SK-N-SH treated with all-trans-retinoic acid at 6 μM for 48 hours (cell line): ENCODE results near the gene NANP.
A peak's percentile ranks its signal among the peaks of the same experiment; 100 is the strongest.
"Not testable (repeated sequence)": the region's sequence is repeated elsewhere in the genome, so short reads cannot be mapped to it uniquely, and the experiment has no call there.

ENCODE experiments used
- ATAC-seq: fragments of 200-7000 bp; cut with Tn5 transposase; 3 replicates; pipeline ENCODE4 v1.9.1; 2020; ENCODE audit warnings: mild to moderate bottlenecking, moderate library complexity
- ARNTL ChIP-seq: fragments of 450-650 bp; formaldehyde crosslinking; IDR thresholded peaks from 2 replicates; pipeline ENCODE4 v1.5.0; 2020; ENCODE audit warnings: low read depth, mild to moderate bottlenecking, moderate library complexity, borderline replicate concordance
- BACH2 ChIP-seq: fragments of 250-450 bp; sonication (Bioruptor Pico); IDR thresholded peaks from 2 replicates; pipeline ENCODE4 v1.9.0; 2021; ENCODE audit warnings: mild to moderate bottlenecking, borderline replicate concordance
- CSDC2 ChIP-seq: fragments of 250-450 bp; sonication (Bioruptor Pico); IDR thresholded peaks from 2 replicates; pipeline ENCODE4 v1.5.0; 2020; ENCODE audit warnings: mild to moderate bottlenecking, moderate library complexity
- ESRRG ChIP-seq: fragments of 250-450 bp; sonication (Bioruptor Pico); IDR thresholded peaks from 2 replicates; pipeline ENCODE4 v1.6.1; 2021; ENCODE audit warnings: mild to moderate bottlenecking
- GLIS3 ChIP-seq: fragments of 250-450 bp; sonication (Bioruptor Pico); IDR thresholded peaks from 2 replicates; pipeline ENCODE4 v1.5.0; 2020; ENCODE audit warnings: mild to moderate bottlenecking, moderate library complexity
- ISL1 ChIP-seq: fragments of 250-450 bp; sonication (Bioruptor Pico); IDR thresholded peaks from 2 replicates; pipeline ENCODE4 v2.1.2; 2022; ENCODE audit warnings: mild to moderate bottlenecking, moderate library complexity
- PPARA ChIP-seq: fragments of 250-450 bp; sonication (Bioruptor Pico); IDR thresholded peaks from 2 replicates; pipeline ENCODE4 v1.5.0; 2020; ENCODE audit warnings: mild to moderate bottlenecking, borderline replicate concordance
- RARB ChIP-seq: fragments of 250-450 bp; sonication (Bioruptor Pico); IDR thresholded peaks from 2 replicates; pipeline ENCODE4 v1.8.0; 2021; ENCODE audit warnings: mild to moderate bottlenecking, moderate library complexity
- SNAI2 ChIP-seq: fragments of 250-450 bp; sonication (Bioruptor Pico); IDR thresholded peaks from 2 replicates; pipeline ENCODE4 v1.5.0; 2020; ENCODE audit warnings: mild to moderate bottlenecking, moderate library complexity
- TCF4 ChIP-seq: fragments of 250-450 bp; sonication (Bioruptor Pico); IDR thresholded peaks from 2 replicates; pipeline ENCODE4 v1.8.0; 2021; ENCODE audit warnings: mild to moderate bottlenecking, moderate library complexity, borderline replicate concordance
- TOX ChIP-seq: fragments of 250-450 bp; sonication (Bioruptor Pico); IDR thresholded peaks from 2 replicates; pipeline ENCODE4 v1.8.0; 2021; ENCODE audit warnings: mild to moderate bottlenecking, moderate library complexity, borderline replicate concordance
- ZC3H10 ChIP-seq: fragments of 250-450 bp; sonication (Bioruptor Pico); IDR thresholded peaks from 2 replicates; pipeline ENCODE4 v1.5.1; 2021; ENCODE audit warnings: mild to moderate bottlenecking, moderate library complexity
- ZFP3 ChIP-seq: fragments of 250-450 bp; sonication (Bioruptor Pico); IDR thresholded peaks from 2 replicates; pipeline ENCODE4 v1.5.0; 2020; ENCODE audit warnings: mild to moderate bottlenecking, moderate library complexity
- ZFP30 ChIP-seq: fragments of 450-650 bp; formaldehyde crosslinking; IDR thresholded peaks from 2 replicates; pipeline ENCODE4 v1.5.0; 2022; ENCODE audit warnings: mild to moderate bottlenecking, moderate library complexity
- ZNF565 ChIP-seq: fragments of 450-650 bp; formaldehyde crosslinking; conservative IDR thresholded peaks from 2 replicates; pipeline ENCODE4 v1.5.0; 2020; ENCODE audit warnings: low read depth, mild to moderate bottlenecking, moderate library complexity
- ZNF70 ChIP-seq: fragments of 450-650 bp; formaldehyde crosslinking; IDR thresholded peaks from 2 replicates; pipeline ENCODE4 v1.5.0; 2020; ENCODE audit warnings: mild to moderate bottlenecking, moderate library complexity
- ZNF8 ChIP-seq: fragments of 450-650 bp; formaldehyde crosslinking; IDR thresholded peaks from 2 replicates; pipeline ENCODE4 v1.5.0; 2020; ENCODE audit warnings: mild to moderate bottlenecking, moderate library complexity
- TF ChIP-seq, protein P1 (sequence below): fragments of 250-450 bp; sonication (Bioruptor Pico); IDR thresholded peaks from 2 replicates; pipeline ENCODE4 v1.5.1; 2020; ENCODE audit warnings: low read depth, mild to moderate bottlenecking, moderate library complexity
- TF ChIP-seq, protein P2 (sequence below): fragments of 250-450 bp; sonication (Bioruptor Pico); IDR thresholded peaks from 2 replicates; pipeline ENCODE4 v1.8.0; 2021; ENCODE audit warnings: low read depth, mild to moderate bottlenecking, moderate library complexity, borderline replicate concordance
- TF ChIP-seq, protein P3 (sequence below): fragments of 250-450 bp; sonication (Bioruptor Pico); IDR thresholded peaks from 2 replicates; pipeline ENCODE4 v1.5.0; 2020; ENCODE audit warnings: mild to moderate bottlenecking, moderate library complexity
- TF ChIP-seq, protein P4 (sequence below): fragments of 250-450 bp; sonication (Bioruptor Pico); IDR thresholded peaks from 2 replicates; pipeline ENCODE4 v1.5.1; 2021; ENCODE audit warnings: mild to moderate bottlenecking, moderate library complexity

The NANP gene

DNA sequence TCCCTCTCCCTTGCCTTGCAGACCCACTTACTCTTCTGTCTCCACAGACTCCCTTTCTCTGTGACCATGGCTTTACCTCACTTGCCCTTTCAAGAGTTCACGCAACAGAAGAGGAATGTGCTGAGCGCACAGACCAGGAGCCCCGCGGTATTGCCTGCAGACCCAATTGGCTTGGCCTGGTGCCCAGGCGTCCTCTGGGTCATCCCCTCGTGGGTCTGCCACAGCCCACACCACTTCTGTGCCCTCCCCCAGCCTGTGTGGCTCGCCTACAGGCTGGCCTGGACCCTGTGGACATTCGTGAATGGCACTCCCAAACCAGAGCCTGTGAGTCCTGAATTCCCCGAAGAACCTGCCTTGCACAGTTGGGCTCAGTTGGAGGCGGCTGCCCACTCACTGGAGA lies 23.2 kb downstream of the NANP start:
- peak; percentile 25; the same call in 2 of the 3 replicates for ATAC-seq
- TF ChIP-seq GLIS3 (no peak), BACH2 (CRISPR knock-in tag) (no peak)

DNA sequence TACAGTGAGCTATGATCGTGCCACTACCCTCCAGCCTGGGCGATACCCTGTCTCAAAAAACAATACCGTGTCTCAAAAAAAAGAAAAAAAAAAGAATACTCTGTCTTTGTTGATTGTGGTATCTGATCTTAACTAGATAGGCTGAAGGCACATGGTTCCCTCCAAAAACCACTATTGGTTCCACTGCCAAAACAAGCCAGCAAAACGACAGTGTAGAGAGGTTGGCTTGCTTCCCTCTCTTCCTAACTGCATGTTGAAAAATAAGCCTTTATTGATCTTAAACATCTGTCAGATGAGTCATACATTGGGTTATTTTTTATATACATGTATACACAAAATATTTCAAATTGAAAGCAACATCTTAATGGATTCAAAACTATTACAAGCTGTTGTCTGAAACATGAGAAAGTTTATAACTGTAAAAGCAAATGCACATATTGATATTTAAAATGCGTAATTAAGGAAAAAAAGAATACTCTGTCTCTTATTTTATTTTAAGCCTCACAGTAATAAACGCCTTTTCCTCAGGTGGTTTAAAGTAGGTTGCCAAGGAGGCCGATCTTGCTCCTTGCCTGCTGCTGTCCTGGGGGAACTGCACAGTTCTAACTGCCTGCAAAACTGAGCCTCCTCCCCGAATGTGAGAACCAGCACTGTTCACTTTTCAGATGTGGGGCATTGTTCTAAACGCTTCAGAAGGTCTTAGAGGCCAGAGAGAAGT lies 31.5 kb downstream of the NANP start:
- ATAC-seq = peak; percentile 71

DNA sequence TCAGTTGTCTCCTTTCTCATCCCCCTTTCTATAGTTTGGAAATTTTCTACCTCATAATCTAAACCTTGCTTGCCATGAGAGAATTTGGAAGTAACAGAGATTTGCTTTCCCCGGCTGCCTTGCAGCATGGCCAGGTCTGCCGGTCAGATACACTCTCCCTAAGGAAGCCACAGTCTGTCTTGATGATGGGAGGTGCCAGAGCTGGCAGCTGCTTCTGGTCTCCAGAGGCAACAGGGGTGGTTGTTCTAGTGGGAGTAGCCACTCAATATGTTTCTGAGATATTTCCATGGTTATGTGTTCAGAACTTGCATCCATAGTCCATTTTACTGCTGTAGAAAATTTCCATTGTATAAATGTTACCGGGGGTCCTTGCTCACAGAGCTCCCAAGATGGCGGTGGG lies 33.0 kb downstream of the NANP start:
- not testable (repeated sequence) for ATAC-seq

More for the DNA sequence above, 31.5 kb downstream of the NANP start:
- no peak for TF ChIP-seq BACH2 (CRISPR knock-in tag)
- TF ChIP-seq RARB (CRISPR knock-in tag) = no peak
- TF ChIP-seq ESRRG (CRISPR knock-in tag) = no peak
- no peak for TF ChIP-seq ZC3H10 (CRISPR knock-in tag)
- TF ChIP-seq, protein P1, sequence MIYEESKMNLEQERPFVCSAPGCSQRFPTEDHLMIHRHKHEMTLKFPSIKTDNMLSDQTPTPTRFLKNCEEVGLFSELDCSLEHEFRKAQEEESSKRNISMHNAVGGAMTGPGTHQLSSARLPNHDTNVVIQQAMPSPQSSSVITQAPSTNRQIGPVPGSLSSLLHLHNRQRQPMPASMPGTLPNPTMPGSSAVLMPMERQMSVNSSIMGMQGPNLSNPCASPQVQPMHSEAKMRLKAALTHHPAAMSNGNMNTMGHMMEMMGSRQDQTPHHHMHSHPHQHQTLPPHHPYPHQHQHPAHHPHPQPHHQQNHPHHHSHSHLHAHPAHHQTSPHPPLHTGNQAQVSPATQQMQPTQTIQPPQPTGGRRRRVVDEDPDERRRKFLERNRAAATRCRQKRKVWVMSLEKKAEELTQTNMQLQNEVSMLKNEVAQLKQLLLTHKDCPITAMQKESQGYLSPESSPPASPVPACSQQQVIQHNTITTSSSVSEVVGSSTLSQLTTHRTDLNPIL (CRISPR knock-in tag) = no peak
- TF ChIP-seq, protein P2, sequence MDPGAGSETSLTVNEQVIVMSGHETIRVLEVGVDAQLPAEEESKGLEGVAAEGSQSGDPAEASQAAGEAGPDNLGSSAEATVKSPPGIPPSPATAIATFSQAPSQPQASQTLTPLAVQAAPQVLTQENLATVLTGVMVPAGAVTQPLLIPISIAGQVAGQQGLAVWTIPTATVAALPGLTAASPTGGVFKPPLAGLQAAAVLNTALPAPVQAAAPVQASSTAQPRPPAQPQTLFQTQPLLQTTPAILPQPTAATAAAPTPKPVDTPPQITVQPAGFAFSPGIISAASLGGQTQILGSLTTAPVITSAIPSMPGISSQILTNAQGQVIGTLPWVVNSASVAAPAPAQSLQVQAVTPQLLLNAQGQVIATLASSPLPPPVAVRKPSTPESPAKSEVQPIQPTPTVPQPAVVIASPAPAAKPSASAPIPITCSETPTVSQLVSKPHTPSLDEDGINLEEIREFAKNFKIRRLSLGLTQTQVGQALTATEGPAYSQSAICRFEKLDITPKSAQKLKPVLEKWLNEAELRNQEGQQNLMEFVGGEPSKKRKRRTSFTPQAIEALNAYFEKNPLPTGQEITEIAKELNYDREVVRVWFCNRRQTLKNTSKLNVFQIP = no peak
- no peak for TF ChIP-seq ZNF565 (CRISPR knock-in tag)
- no peak for TF ChIP-seq TOX (CRISPR knock-in tag)
- no peak for TF ChIP-seq TCF4 (CRISPR knock-in tag)
- no peak for TF ChIP-seq ARNTL
- no peak for TF ChIP-seq ZFP3 (CRISPR knock-in tag)
- no peak for TF ChIP-seq SNAI2 (CRISPR knock-in tag)
- TF ChIP-seq ISL1 (CRISPR knock-in tag) = no peak

DNA sequence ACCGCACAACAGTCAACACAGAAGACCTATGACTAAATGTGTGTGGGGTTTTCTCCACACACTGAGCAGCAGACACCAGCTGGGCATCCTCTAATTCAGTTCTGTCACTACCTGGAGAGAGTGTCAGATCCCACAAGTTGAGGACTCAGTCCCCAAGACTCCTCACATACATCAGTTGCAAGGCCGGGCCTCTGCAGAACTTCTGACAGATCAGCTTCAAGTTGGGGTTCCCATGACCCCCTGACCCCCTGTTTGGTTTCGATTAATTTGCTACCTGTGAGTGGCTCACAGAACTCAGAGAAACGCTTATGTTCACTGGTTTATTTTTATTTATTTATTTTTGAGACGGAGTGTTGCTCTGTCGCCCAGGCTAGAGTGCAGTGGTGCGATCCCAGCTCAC lies 35.3 kb downstream of the NANP start:
- no peak for ATAC-seq
- TF ChIP-seq ZFP30 (CRISPR knock-in tag) (no peak), ARNTL (no peak)
- TF ChIP-seq, protein P3, sequence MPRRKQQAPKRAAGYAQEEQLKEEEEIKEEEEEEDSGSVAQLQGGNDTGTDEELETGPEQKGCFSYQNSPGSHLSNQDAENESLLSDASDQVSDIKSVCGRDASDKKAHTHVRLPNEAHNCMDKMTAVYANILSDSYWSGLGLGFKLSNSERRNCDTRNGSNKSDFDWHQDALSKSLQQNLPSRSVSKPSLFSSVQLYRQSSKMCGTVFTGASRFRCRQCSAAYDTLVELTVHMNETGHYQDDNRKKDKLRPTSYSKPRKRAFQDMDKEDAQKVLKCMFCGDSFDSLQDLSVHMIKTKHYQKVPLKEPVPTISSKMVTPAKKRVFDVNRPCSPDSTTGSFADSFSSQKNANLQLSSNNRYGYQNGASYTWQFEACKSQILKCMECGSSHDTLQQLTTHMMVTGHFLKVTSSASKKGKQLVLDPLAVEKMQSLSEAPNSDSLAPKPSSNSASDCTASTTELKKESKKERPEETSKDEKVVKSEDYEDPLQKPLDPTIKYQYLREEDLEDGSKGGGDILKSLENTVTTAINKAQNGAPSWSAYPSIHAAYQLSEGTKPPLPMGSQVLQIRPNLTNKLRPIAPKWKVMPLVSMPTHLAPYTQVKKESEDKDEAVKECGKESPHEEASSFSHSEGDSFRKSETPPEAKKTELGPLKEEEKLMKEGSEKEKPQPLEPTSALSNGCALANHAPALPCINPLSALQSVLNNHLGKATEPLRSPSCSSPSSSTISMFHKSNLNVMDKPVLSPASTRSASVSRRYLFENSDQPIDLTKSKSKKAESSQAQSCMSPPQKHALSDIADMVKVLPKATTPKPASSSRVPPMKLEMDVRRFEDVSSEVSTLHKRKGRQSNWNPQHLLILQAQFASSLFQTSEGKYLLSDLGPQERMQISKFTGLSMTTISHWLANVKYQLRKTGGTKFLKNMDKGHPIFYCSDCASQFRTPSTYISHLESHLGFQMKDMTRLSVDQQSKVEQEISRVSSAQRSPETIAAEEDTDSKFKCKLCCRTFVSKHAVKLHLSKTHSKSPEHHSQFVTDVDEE (CRISPR knock-in tag) = no peak

DNA sequence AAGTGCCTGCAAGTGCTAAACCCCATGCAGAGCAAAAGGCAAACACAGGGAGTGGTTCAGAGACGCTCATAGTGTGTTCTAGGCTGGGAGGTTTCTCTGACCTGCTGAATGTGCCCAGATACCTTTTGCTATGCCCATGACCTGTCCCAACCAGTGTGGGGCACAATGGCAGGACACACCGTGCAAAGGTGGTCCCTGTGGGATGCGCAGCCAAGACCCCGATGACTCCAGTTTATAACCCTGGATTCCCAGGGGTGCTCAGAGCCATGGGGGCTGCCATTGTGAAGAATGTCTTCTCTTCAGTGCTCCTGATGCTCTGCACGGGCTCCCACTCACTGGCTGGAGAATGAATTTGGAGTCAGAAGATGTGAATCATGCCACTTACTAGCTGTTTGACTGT lies 36.3 kb downstream of the NANP start:
- no peak for ATAC-seq
- TF ChIP-seq, protein P1 (CRISPR knock-in tag) = no peak
- TF ChIP-seq ZFP30 (CRISPR knock-in tag) = no peak
- no peak for TF ChIP-seq ARNTL
- no peak for TF ChIP-seq ZC3H10 (CRISPR knock-in tag)
- TF ChIP-seq PPARA (CRISPR knock-in tag) = no peak
- TF ChIP-seq ZNF70 (CRISPR knock-in tag) = no peak
- no peak for TF ChIP-seq ISL1 (CRISPR knock-in tag)
- no peak for TF ChIP-seq CSDC2 (CRISPR knock-in tag)
- TF ChIP-seq, protein P4, sequence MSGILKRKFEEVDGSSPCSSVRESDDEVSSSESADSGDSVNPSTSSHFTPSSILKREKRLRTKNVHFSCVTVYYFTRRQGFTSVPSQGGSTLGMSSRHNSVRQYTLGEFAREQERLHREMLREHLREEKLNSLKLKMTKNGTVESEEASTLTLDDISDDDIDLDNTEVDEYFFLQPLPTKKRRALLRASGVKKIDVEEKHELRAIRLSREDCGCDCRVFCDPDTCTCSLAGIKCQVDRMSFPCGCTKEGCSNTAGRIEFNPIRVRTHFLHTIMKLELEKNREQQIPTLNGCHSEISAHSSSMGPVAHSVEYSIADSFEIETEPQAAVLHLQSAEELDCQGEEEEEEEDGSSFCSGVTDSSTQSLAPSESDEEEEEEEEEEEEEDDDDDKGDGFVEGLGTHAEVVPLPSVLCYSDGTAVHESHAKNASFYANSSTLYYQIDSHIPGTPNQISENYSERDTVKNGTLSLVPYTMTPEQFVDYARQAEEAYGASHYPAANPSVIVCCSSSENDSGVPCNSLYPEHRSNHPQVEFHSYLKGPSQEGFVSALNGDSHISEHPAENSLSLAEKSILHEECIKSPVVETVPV (CRISPR knock-in tag) = no peak
- TF ChIP-seq, protein P2 = no peak
- TF ChIP-seq ZNF565 (CRISPR knock-in tag) = no peak
- no peak for TF ChIP-seq RARB (CRISPR knock-in tag)
- no peak for TF ChIP-seq ZFP3 (CRISPR knock-in tag)
- no peak for TF ChIP-seq ZNF8 (CRISPR knock-in tag)
- TF ChIP-seq SNAI2 (CRISPR knock-in tag) = no peak
- no peak for TF ChIP-seq BACH2 (CRISPR knock-in tag)
